HEK293 (cell line): ENCODE results near the gene ZFP36.

ENCODE experiments used
- CTCF ChIA-PET: fragments of 350-600 bp; formaldehyde crosslinking; extraction: SDS; loops from one replicate; lab custom pipeline; 2021; ENCODE audit warnings: antibody characterized with exemption; lab: Yijun Ruan, JAX
- POLR2A ChIA-PET: fragments of 300-600 bp; formaldehyde crosslinking; extraction: SDS; loops from one replicate; lab custom pipeline; 2020; ENCODE audit warnings: antibody characterized with exemption, inconsistent platforms; lab: Yijun Ruan, JAX
- H3K27ac ChIP-seq: fragments of 200-500 bp; sonication (Bioruptor generic); 2 replicates; pipeline ENCODE4 v1.5.1; 2014; ENCODE audit warnings: low read depth, low read length, control low read depth, inconsistent platforms; ENCODE audit errors: extremely low read depth
- H3K36me3 ChIP-seq, 2 experiments: fragments of 200-500 bp in 1 of 2; sonication (Bioruptor generic) in 1 of 2; 1 replicate in 1 of 2; 2 replicates in 1 of 2; pipeline ENCODE4 v1.5.1; 2014 to 2017; ENCODE audit warnings: inconsistent platforms in 2 of 2, low read length in 2 of 2; ENCODE audit not compliant: control insufficient read depth in 2 of 2, insufficient read depth in 1 of 2
- H3K4me1 ChIP-seq: fragments of 200-500 bp; sonication (Bioruptor generic); 2 replicates; pipeline ENCODE4 v1.5.1; 2014; ENCODE audit warnings: mild to moderate bottlenecking, low read length, inconsistent platforms; ENCODE audit not compliant: control insufficient read depth, insufficient read depth
- H3K4me3 ChIP-seq: 2 replicates; pipeline ENCODE4 v1.5.1; 2011; ENCODE audit warnings: low read depth, mild to moderate bottlenecking, control low read depth, low read length, moderate library complexity
- H3K9me3 ChIP-seq: fragments of 200-500 bp; sonication (Bioruptor generic); 2 replicates; pipeline ENCODE4 v1.5.1; 2014; ENCODE audit warnings: low read depth, low read length, inconsistent platforms; ENCODE audit not compliant: control insufficient read depth, insufficient read depth
- GLIS1 ChIP-seq: fragments of 450-650 bp; formaldehyde crosslinking; IDR thresholded peaks from 2 replicates; pipeline ENCODE4 v1.5.1; 2016; ENCODE audit warnings: missing biosample characterization, missing genetic modification characterization
- HOXD13 ChIP-seq: sonication (generic); formaldehyde crosslinking; IDR thresholded peaks from 2 replicates; pipeline ENCODE4 v1.8.0; 2022; ENCODE audit warnings: missing genetic modification reagents, borderline replicate concordance
- SCRT2 ChIP-seq: fragments of 450-650 bp; formaldehyde crosslinking; IDR thresholded peaks from 2 replicates; pipeline ENCODE4 v1.5.1; 2016; ENCODE audit warnings: missing biosample characterization, missing genetic modification characterization
- WT1 ChIP-seq: fragments of 450-650 bp; formaldehyde crosslinking; IDR thresholded peaks from 2 replicates; pipeline ENCODE4 v1.5.1; 2016; ENCODE audit warnings: missing biosample characterization, missing genetic modification characterization
- ZFP37 ChIP-seq: fragments of 450-650 bp; formaldehyde crosslinking; IDR thresholded peaks from 2 replicates; pipeline ENCODE4 v1.5.1; 2016; ENCODE audit warnings: missing biosample characterization, missing genetic modification characterization
- ZNF202 ChIP-seq: fragments of 450-650 bp; formaldehyde crosslinking; IDR thresholded peaks from 2 replicates; pipeline ENCODE4 v1.5.1; 2016; ENCODE audit warnings: missing biosample characterization, missing genetic modification characterization, borderline replicate concordance
- ZNF211 ChIP-seq: fragments of 450-650 bp; formaldehyde crosslinking; IDR thresholded peaks from 2 replicates; pipeline ENCODE4 v1.5.1; 2016; ENCODE audit warnings: low read depth, missing biosample characterization, missing genetic modification characterization
- ZNF221 ChIP-seq: fragments of 450-650 bp; formaldehyde crosslinking; IDR thresholded peaks from 2 replicates; pipeline ENCODE4 v1.5.1; 2017; ENCODE audit warnings: missing biosample characterization, missing genetic modification characterization, borderline replicate concordance
- ZNF248 ChIP-seq: fragments of 450-650 bp; formaldehyde crosslinking; IDR thresholded peaks from 2 replicates; pipeline ENCODE4 v1.5.1; 2017; ENCODE audit warnings: missing biosample characterization, missing genetic modification characterization
- ZNF341 ChIP-seq: fragments of 450-650 bp; formaldehyde crosslinking; IDR thresholded peaks from 2 replicates; pipeline ENCODE4; 2016; ENCODE audit warnings: low read depth, missing biosample characterization, missing genetic modification characterization
- ZNF362 ChIP-seq: fragments of 450-650 bp; formaldehyde crosslinking; IDR thresholded peaks from 2 replicates; pipeline ENCODE4 v1.5.1; 2016; ENCODE audit warnings: missing biosample characterization, missing genetic modification characterization
- ZNF521 ChIP-seq: fragments of 450-650 bp; formaldehyde crosslinking; IDR thresholded peaks from 2 replicates; pipeline ENCODE4 v1.5.1; 2017; ENCODE audit warnings: missing biosample characterization, mild to moderate bottlenecking, missing genetic modification characterization
- ZNF529 ChIP-seq: fragments of 450-650 bp; formaldehyde crosslinking; IDR thresholded peaks from 2 replicates; pipeline ENCODE4 v1.5.1; 2017; ENCODE audit warnings: missing genetic modification characterization, missing biosample characterization; ENCODE audit not compliant: insufficient replicate concordance
- ZNF561 ChIP-seq: fragments of 450-650 bp; IDR thresholded peaks from 2 replicates; pipeline ENCODE4 v1.5.1; 2018; ENCODE audit warnings: missing biosample characterization, missing genetic modification characterization, borderline replicate concordance
- ZNF707 ChIP-seq: fragments of 450-650 bp; formaldehyde crosslinking; IDR thresholded peaks from 2 replicates; pipeline ENCODE4 v1.5.1; 2016; ENCODE audit warnings: missing biosample characterization, missing genetic modification characterization
- TF ChIP-seq, protein P1 (sequence below): fragments of 450-650 bp; formaldehyde crosslinking; IDR thresholded peaks from 2 replicates; pipeline ENCODE4 v1.5.1; 2016; ENCODE audit warnings: missing biosample characterization, missing genetic modification characterization, low read depth
- TF ChIP-seq, protein P2 (sequence below): fragments of 450-650 bp; formaldehyde crosslinking; IDR thresholded peaks from 2 replicates; pipeline ENCODE4 v1.5.1; 2016; ENCODE audit warnings: missing biosample characterization, missing genetic modification characterization
- TF ChIP-seq, protein P3 (sequence below): fragments of 450-650 bp; formaldehyde crosslinking; IDR thresholded peaks from 2 replicates; pipeline ENCODE4 v1.5.1; 2016; ENCODE audit warnings: missing biosample characterization, missing genetic modification characterization, borderline replicate concordance

The ZFP36 gene

GRCh38 chr19:39381910-39382611 is 24.6 kb upstream of the ZFP36 start:
- ChIA-PET POLR2A (interaction anchor here (1.5 to 1.9 kb wide), 4 partner anchors 9 to 54 kb away, joined by 3 to 10 read pairs (median 5); partner anchors contain the start of genes MED29, PAF1 and RPS16), CTCF (interaction anchor here (1.2 to 2.6 kb wide), 2 partner anchors 16 to 26 kb away, joined by 3 to 22 read pairs; no protein-coding TSS in a partner anchor)
- H3K27ac ChIP-seq, result peak overlapping the region; percentile 52; the same call in 1 of the 2 replicates
- peak; percentile 60; the same call in 1 of the 2 replicates for TF ChIP-seq ZNF362 (tag by site-specific recombination)
- TF ChIP-seq WT1 (tag by site-specific recombination), result no peak
- TF ChIP-seq, protein P1, sequence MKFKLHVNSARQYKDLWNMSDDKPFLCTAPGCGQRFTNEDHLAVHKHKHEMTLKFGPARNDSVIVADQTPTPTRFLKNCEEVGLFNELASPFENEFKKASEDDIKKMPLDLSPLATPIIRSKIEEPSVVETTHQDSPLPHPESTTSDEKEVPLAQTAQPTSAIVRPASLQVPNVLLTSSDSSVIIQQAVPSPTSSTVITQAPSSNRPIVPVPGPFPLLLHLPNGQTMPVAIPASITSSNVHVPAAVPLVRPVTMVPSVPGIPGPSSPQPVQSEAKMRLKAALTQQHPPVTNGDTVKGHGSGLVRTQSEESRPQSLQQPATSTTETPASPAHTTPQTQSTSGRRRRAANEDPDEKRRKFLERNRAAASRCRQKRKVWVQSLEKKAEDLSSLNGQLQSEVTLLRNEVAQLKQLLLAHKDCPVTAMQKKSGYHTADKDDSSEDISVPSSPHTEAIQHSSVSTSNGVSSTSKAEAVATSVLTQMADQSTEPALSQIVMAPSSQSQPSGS (tag by site-specific recombination), result no peak
- TF ChIP-seq ZNF221, result no peak
- TF ChIP-seq ZNF561 (tag by site-specific recombination), result no peak
- TF ChIP-seq HOXD13 (CRISPR knock-in tag), result no peak
- peak; percentile 90 for TF ChIP-seq SCRT2 (tag by site-specific recombination)
- TF ChIP-seq ZNF202 (tag by site-specific recombination), result no peak
- no peak; the same call in 1 of the 2 replicates for TF ChIP-seq ZNF521 (tag by site-specific recombination)
- peaks cover 6% of the 10 kb centered on the region for H3K4me1 ChIP-seq
- peaks cover 98 to 100% of the 10 kb centered on the region in 2 experiments for H3K36me3 ChIP-seq
- H3K9me3 ChIP-seq, result no peaks in the 10 kb centered on the region
- no peak overlapping the region for H3K4me3 ChIP-seq

GRCh38 chr19:39382991-39383828 is 23.4 kb upstream of the ZFP36 start:
- Histone ChIP-seq H3K9me3 (no peaks in the 10 kb centered on the region), H3K4me3 (no peak overlapping the region), H3K36me3 (peaks cover 98 to 100% of the 10 kb centered on the region in 2 experiments), H3K27ac (peak overlapping the region; percentile 52; the same call in 1 of the 2 replicates), H3K4me1 (peaks cover 6% of the 10 kb centered on the region)
- ChIA-PET CTCF (interaction anchor here (0.7 to 2.6 kb wide), 3 partner anchors 15 to 115 kb away, joined by 3 to 22 read pairs (median 3); no protein-coding TSS in a partner anchor), POLR2A (interaction anchor here (1.5 to 1.9 kb wide), 4 partner anchors 8 to 52 kb away, joined by 3 to 10 read pairs (median 5); partner anchors contain the start of genes MED29, PAF1 and RPS16)
- TF ChIP-seq, protein P2, sequence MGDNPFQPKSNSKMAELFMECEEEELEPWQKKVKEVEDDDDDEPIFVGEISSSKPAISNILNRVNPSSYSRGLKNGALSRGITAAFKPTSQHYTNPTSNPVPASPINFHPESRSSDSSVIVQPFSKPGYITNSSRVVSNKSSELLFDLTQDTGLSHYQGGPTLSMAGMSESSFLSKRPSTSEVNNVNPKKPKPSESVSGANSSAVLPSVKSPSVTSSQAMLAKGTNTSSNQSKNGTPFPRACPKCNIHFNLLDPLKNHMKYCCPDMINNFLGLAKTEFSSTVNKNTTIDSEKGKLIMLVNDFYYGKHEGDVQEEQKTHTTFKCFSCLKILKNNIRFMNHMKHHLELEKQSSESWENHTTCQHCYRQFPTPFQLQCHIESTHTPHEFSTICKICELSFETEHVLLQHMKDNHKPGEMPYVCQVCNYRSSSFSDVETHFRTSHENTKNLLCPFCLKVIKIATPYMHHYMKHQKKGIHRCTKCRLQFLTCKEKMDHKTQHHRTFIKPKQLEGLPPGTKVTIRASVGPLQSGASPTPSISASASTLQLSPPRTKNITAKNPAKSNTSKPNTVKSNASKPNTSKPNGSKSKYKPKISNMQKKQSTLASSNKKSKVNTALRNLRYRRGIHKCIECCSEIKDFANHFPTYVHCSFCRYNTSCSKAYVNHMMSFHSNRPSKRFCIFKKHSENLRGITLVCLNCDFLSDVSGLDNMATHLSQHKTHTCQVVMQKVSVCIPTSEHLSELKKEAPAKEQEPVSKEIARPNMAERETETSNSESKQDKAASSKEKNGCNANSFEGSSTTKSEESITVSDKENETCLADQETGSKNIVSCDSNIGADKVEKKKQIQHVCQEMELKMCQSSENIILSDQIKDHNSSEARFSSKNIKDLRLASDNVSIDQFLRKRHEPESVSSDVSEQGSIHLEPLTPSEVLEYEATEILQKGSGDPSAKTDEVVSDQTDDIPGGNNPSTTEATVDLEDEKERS (tag by site-specific recombination), result no peak
- TF ChIP-seq GLIS1 (tag by site-specific recombination) (peak; percentile 88), ZNF529 (tag by site-specific recombination) (no peak), ZNF707 (tag by site-specific recombination) (no peak), ZNF248 (tag by site-specific recombination) (no peak), ZNF341 (tag by site-specific recombination) (no peak), ZNF211 (tag by site-specific recombination) (no peak), ZFP37 (tag by site-specific recombination) (no peak)
- TF ChIP-seq, protein P3, sequence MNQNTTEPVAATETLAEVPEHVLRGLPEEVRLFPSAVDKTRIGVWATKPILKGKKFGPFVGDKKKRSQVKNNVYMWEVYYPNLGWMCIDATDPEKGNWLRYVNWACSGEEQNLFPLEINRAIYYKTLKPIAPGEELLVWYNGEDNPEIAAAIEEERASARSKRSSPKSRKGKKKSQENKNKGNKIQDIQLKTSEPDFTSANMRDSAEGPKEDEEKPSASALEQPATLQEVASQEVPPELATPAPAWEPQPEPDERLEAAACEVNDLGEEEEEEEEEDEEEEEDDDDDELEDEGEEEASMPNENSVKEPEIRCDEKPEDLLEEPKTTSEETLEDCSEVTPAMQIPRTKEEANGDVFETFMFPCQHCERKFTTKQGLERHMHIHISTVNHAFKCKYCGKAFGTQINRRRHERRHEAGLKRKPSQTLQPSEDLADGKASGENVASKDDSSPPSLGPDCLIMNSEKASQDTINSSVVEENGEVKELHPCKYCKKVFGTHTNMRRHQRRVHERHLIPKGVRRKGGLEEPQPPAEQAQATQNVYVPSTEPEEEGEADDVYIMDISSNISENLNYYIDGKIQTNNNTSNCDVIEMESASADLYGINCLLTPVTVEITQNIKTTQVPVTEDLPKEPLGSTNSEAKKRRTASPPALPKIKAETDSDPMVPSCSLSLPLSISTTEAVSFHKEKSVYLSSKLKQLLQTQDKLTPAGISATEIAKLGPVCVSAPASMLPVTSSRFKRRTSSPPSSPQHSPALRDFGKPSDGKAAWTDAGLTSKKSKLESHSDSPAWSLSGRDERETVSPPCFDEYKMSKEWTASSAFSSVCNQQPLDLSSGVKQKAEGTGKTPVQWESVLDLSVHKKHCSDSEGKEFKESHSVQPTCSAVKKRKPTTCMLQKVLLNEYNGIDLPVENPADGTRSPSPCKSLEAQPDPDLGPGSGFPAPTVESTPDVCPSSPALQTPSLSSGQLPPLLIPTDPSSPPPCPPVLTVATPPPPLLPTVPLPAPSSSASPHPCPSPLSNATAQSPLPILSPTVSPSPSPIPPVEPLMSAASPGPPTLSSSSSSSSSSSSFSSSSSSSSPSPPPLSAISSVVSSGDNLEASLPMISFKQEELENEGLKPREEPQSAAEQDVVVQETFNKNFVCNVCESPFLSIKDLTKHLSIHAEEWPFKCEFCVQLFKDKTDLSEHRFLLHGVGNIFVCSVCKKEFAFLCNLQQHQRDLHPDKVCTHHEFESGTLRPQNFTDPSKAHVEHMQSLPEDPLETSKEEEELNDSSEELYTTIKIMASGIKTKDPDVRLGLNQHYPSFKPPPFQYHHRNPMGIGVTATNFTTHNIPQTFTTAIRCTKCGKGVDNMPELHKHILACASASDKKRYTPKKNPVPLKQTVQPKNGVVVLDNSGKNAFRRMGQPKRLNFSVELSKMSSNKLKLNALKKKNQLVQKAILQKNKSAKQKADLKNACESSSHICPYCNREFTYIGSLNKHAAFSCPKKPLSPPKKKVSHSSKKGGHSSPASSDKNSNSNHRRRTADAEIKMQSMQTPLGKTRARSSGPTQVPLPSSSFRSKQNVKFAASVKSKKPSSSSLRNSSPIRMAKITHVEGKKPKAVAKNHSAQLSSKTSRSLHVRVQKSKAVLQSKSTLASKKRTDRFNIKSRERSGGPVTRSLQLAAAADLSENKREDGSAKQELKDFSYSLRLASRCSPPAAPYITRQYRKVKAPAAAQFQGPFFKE, result no peak
